GM23248 (cell line): ENCODE measurements around the gene SLTM. TPM values are rescaled to one million over a fixed set of nuclear protein-coding genes. Genes with fewer than 3 reads are reported as not detected.
A peak's percentile ranks its signal among the peaks of the same experiment; 100 is the strongest.

Source experiments
- DNase-seq: peaks from one replicate; pipeline ENCODE4 v3.0.0-alpha.2; 2015
- H2AFZ ChIP-seq: fragments of 200-600 bp; sonication (generic); 2 replicates; pipeline ENCODE4 v1.6.1; 2016; ENCODE audit warnings: antibody characterized with exemption
- H3F3A ChIP-seq: fragments of 200-600 bp; sonication (generic); 2 replicates; pipeline ENCODE4 v1.6.1; 2016; ENCODE audit warnings: mild to moderate bottlenecking, antibody characterized with exemption, mixed run types; ENCODE audit not compliant: insufficient read depth
- H3K27ac ChIP-seq: fragments of 200-600 bp; sonication (generic); 2 replicates; pipeline ENCODE4 v1.5.1; 2016; ENCODE audit warnings: mild to moderate bottlenecking
- H3K27me3 ChIP-seq: fragments of 200-600 bp; sonication (generic); replicated peaks from 2 replicates; pipeline ENCODE4 v1.6.1; 2016; ENCODE audit warnings: mild to moderate bottlenecking; ENCODE audit not compliant: insufficient read depth
- H3K36me3 ChIP-seq: fragments of 200-600 bp; sonication (generic); 2 replicates; pipeline ENCODE4 v1.6.1; 2016; ENCODE audit warnings: low read depth, mild to moderate bottlenecking
- H3K4me1 ChIP-seq: fragments of 200-600 bp; sonication (generic); 2 replicates; pipeline ENCODE4 v1.6.1; 2016; ENCODE audit warnings: mild to moderate bottlenecking; ENCODE audit not compliant: insufficient read depth
- H3K4me2 ChIP-seq: fragments of 200-600 bp; sonication (generic); one replicate; pipeline ENCODE4 v1.6.1; 2016; ENCODE audit warnings: mild to moderate bottlenecking; ENCODE audit not compliant: unreplicated experiment
- H3K4me3 ChIP-seq: fragments of 200-600 bp; sonication (generic); 2 replicates; pipeline ENCODE4 v1.5.1; 2016; ENCODE audit warnings: mild to moderate bottlenecking
- H3K79me2 ChIP-seq: fragments of 200-600 bp; sonication (generic); 2 replicates; pipeline ENCODE4 v1.6.1; 2016; ENCODE audit warnings: mild to moderate bottlenecking; ENCODE audit not compliant: insufficient read depth
- H3K9ac ChIP-seq: fragments of 200-600 bp; sonication (generic); 2 replicates; pipeline ENCODE4 v1.6.1; 2016; ENCODE audit warnings: mild to moderate bottlenecking
- H3K9me2 ChIP-seq: fragments of 200-600 bp; sonication (generic); 2 replicates; pipeline ENCODE4 v1.6.1; 2016; ENCODE audit warnings: mixed run types, mild to moderate bottlenecking, moderate library complexity; ENCODE audit not compliant: insufficient read depth
- H3K9me3 ChIP-seq: fragments of 200-600 bp; sonication (generic); one replicate; pipeline ENCODE4 v1.6.1; 2017; ENCODE audit warnings: low read depth
- H4K20me1 ChIP-seq: fragments of 200-600 bp; sonication (generic); 2 replicates; pipeline ENCODE4 v1.6.0; 2016; ENCODE audit not compliant: insufficient read depth
- EZH2 ChIP-seq: fragments of 200-600 bp; sonication (generic); IDR thresholded peaks from 2 replicates; pipeline ENCODE4 v1.6.1; 2018; ENCODE audit warnings: antibody characterized with exemption, mild to moderate bottlenecking; ENCODE audit not compliant: insufficient read depth, poor library complexity, severe bottlenecking
- EZH2phosphoT487 ChIP-seq: fragments of 200-600 bp; sonication (generic); IDR thresholded peaks from 2 replicates; pipeline ENCODE4 v1.6.1; 2018; ENCODE audit warnings: antibody characterized with exemption, moderate library complexity, mild to moderate bottlenecking, low read depth; ENCODE audit not compliant: insufficient read depth
- WGBS, 2 experiments: methylation state at CpG; one replicate each; pipeline ENCODE4 v1.1.6; 2015 to 2017; ENCODE audit warnings: low lambda C conversion rate in 2 of 2, low coverage in 1 of 2; ENCODE audit errors: missing lambda C conversion rate in 2 of 2; 5-methylcytosine and 5-hydroxymethylcytosine counted together
- in situ Hi-C: fragments of 300-500 bp; cut with MboI; formaldehyde crosslinking; loops from 2 replicates; pipeline ENCODE4 v1.15.0; 2020
- polyA plus RNA-seq: library from polyadenylated mRNA; unstranded; fragments of >200 nt; fragmentation: Nextera tagmentation; extraction: Ambion mirVana; gene quantifications from 2 replicates; pipeline ENCODE4 v1.2.1, GENCODE V29; 2016
- total RNA-seq: library from RNA; depleted of rRNA; stranded (reverse); fragments of >200 nt; shearing (Covaris generic); gene quantifications from 2 replicates; pipeline ENCODE4 v1.2.3, GENCODE V29; 2014

Gene SLTM
- total and polyA plus RNA-seq, 2 experiments from 2014 or later, result 47.2 to 58.9 TPM

- Histone ChIP-seq H3K79me2 (peaks cover 90% of the 10 kb centered on the region), H3K4me1 (peaks cover 39% of the 10 kb centered on the region), H3F3A (peaks cover 45% of the 10 kb centered on the region), H3K27ac (no peak overlapping the region), H3K9me3 (no peaks in the 10 kb centered on the region), H3K9me2 (no peaks in the 10 kb centered on the region), H3K4me2 (no peak overlapping the region), H2AFZ (no peak overlapping the region), H3K27me3 (no peaks in the 10 kb centered on the region), H3K9ac (no peak overlapping the region), H4K20me1 (no peaks in the 10 kb centered on the region; the same call in 1 of the 2 replicates), H3K36me3 (peaks cover 43% of the 10 kb centered on the region), H3K4me3 (no peak overlapping the region)
- no peak for DNase-seq
- in situ Hi-C loops, result no loop called here
- TF ChIP-seq EZH2phosphoT487, result no peak
- TF ChIP-seq EZH2, result no peak
- 93 to 96% methylated on average over 5 of the region's 5 CpGs for WGBS, 2 experiments
These were observed 6.7 kb downstream of the SLTM start for GRCh38 chr15:58926823-58927222.

- TF ChIP-seq EZH2 (no peak), EZH2phosphoT487 (no peak)
- Histone ChIP-seq H3K9me3 (no peaks in the 10 kb centered on the region), H3K9me2 (no peaks in the 10 kb centered on the region), H3K27ac (peak overlapping the region; percentile 90), H3K4me1 (peaks cover 27% of the 10 kb centered on the region), H4K20me1 (no peaks in the 10 kb centered on the region), H3K4me2 (peak overlapping the region; percentile 51), H3K36me3 (peaks cover 47% of the 10 kb centered on the region), H2AFZ (no peak overlapping the region), H3K9ac (peak overlapping the region; percentile 58), H3F3A (peaks cover 43% of the 10 kb centered on the region), H3K4me3 (peak overlapping the region; percentile 46), H3K79me2 (peaks cover 90% of the 10 kb centered on the region), H3K27me3 (no peaks in the 10 kb centered on the region)
- 45 to 47% methylated on average over 2 of the region's 2 CpGs for WGBS, 2 experiments
- in situ Hi-C loops, result no loop called here
- peak; percentile 77 for DNase-seq
These were observed 9.2 kb downstream of the SLTM start for GRCh38 chr15:58924327-58924726.

DNA sequence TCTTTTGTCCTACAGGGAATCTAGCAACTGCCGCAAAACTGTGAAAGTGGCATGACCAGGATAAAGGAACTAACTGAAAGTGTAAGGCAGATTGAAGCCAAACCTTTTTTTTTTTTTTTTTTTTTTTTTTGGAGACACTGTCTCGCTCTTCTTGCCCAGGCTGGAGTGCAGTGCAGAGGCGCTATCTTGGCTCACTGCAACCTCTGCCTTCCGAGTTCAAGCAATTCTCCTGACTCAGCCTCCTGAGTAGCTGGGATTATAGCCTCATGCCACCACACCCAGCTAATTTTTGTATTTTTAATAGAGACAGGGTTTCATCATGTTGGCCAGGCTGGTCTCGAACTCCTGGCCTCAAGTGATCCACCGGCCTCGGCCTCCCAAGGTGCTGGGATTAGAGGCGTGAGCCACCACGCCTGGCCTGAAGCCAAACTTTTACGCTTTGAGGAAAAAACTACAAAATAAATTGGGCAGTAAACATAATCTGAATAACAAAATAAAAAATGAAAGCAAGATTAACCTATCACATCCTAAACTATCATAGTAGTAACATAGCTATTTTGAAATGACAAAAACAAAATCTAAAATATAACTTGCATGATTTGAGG lies 9.7 kb downstream of the SLTM start:
- peak; percentile 53 for DNase-seq
- H3K27ac ChIP-seq, result peak overlapping the region; percentile 90

GRCh38 chr15:58923284-58923683 lies 10.2 kb downstream of the SLTM start:
- Histone ChIP-seq H3K4me2 (no peak overlapping the region), H3K79me2 (peaks cover 90% of the 10 kb centered on the region), H3K27ac (peak overlapping the region; percentile 90), H3K9me2 (no peaks in the 10 kb centered on the region), H3K9me3 (no peaks in the 10 kb centered on the region), H2AFZ (no peak overlapping the region), H3K27me3 (no peaks in the 10 kb centered on the region), H4K20me1 (no peaks in the 10 kb centered on the region), H3K9ac (peak overlapping the region; percentile 9; the same call in 1 of the 2 replicates), H3K36me3 (peaks cover 37% of the 10 kb centered on the region), H3K4me3 (no peak overlapping the region), H3F3A (peaks cover 43% of the 10 kb centered on the region), H3K4me1 (peaks cover 27% of the 10 kb centered on the region)
- no peak for DNase-seq
- in situ Hi-C loops, result no loop called here
- TF ChIP-seq EZH2phosphoT487 (no peak), EZH2 (no peak)
- 63 to 67% methylated on average over 4 of the region's 4 CpGs for WGBS, 2 experiments

More for the DNA sequence above, 9.7 kb downstream of the SLTM start:
- H3K4me3 ChIP-seq, result peak overlapping the region; percentile 46; the same call in 1 of the 2 replicates
- no peaks in the 10 kb centered on the region for H4K20me1 ChIP-seq
- no peaks in the 10 kb centered on the region for H3K9me2 ChIP-seq
- H3K4me1 ChIP-seq, result peaks cover 27% of the 10 kb centered on the region
- H3K9me3 ChIP-seq, result no peaks in the 10 kb centered on the region
- WGBS, 2 experiments, result 14 to 17% methylated on average over 9 to 10 of the region's 10 CpGs
- H3K79me2 ChIP-seq, result peaks cover 90% of the 10 kb centered on the region
- peak overlapping the region; percentile 51 for H3K4me2 ChIP-seq
- TF ChIP-seq EZH2phosphoT487, result no peak
- no peak for TF ChIP-seq EZH2
- peak overlapping the region; percentile 58 for H3K9ac ChIP-seq
- no peaks in the 10 kb centered on the region for H3K27me3 ChIP-seq
- in situ Hi-C loops, result no loop called here
- H3F3A ChIP-seq, result peaks cover 43% of the 10 kb centered on the region
- no peak overlapping the region for H2AFZ ChIP-seq
- peaks cover 42% of the 10 kb centered on the region for H3K36me3 ChIP-seq
